NCI-H2227 treated with DMSO at 0.1 percent for 48 hours (cell line): Measurements from ENCODE around the gene OGFR.

Experiments
- DNase-seq: peaks from one replicate; lab custom pipeline; 2025; lab: John Stamatoyannopoulos, UW

OGFR gene

DNA sequence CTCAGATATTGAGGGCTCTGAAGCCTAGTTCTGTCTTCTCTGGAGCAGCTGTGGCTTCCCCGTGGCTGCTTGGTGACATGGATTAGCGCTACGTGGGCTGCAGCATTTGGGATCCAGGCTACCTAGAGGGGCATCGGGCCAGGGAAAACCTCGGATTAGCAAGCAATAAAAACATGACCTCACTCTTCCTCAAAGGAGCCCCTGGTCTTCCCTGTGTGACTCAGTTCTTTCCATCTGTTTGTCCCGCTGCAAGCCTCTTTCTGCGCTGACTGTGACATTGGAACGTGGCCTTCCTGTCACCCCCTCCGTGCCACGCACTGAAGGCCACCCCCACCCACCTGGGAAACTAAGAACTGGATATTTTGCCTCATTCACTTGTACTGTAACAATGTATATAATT, 4.8 kb upstream of the OGFR start:
- DNase-seq, result no peak

DNA sequence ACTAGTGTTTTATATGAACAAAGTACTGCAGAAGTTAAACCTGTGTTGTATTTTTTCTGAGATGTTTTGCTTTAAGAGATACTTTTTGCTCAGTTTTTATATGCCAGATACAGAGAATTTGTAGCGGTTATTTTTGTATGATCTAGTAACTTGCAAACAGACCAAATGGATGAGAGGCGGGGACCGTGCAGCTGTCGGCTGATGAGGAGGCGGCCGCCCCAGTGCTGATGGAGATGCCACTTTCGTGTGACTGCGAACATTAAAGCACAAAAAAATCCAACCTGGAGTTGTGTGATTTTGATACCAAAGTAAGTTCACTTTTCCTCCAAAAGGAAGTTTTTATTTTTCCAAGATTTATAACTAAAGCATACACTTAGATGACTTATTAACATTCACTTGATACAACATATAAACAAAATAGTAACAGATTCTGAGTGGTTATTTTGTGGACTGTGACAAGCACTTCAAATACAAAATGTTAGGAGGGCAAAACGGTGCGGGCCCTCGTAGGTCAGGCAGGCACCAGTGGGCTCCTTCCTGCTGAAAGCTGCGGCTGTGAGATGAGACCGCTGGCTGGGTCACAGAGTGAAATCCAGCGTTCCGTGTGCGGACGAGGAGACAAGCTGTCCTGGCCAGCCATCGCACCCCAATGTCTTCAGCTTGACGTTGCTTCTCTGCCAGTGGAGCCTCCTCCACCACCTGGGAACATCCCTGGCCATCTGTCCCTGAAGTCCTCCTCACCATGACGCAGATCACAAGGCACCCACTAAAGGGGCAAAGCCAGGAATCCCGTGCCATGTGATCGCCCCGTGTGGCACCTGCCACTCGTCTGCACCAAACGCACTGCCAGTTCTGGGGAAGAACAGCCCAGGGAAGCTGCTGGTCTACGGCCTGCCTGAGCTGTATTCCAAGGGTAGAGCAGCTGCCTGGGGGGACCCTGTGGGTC, 4.0 kb upstream of the OGFR start:
- no peak for DNase-seq

DNA sequence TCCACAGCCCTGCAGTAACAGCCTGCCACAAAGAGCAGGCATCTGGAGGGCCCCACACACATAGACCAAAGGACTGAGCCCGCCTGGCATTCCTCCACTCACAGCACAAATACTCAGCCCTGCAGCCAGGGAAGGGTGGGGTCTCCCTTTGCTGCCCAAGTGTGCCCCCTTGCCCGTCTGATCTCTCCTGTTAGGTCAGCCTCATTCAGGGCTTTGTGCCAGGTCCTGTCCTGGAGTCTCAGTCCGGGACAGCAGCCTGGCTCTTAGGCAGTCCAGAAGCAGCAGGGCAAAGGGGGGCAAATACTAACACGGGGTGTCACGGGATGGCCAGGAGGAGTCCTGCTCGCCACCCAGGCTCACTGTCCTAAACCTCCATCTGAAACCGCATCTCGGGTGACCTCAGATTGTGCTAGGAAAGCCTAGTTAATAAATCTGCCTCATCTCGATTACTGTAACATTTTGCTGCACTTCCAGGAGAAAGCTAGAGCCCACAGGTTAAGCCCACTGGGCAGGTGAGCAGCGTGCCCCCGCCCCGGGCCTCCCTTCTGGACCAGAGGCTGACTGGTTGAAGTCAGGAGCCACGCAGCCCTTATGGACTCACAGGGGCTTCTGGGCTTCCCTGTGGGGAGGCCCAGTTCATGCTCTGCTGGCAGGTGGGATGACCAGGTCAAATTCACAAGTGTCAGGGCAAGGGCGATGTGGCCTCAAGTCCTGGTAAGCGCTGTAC, 3.2 kb upstream of the OGFR start:
- no peak for DNase-seq

DNA sequence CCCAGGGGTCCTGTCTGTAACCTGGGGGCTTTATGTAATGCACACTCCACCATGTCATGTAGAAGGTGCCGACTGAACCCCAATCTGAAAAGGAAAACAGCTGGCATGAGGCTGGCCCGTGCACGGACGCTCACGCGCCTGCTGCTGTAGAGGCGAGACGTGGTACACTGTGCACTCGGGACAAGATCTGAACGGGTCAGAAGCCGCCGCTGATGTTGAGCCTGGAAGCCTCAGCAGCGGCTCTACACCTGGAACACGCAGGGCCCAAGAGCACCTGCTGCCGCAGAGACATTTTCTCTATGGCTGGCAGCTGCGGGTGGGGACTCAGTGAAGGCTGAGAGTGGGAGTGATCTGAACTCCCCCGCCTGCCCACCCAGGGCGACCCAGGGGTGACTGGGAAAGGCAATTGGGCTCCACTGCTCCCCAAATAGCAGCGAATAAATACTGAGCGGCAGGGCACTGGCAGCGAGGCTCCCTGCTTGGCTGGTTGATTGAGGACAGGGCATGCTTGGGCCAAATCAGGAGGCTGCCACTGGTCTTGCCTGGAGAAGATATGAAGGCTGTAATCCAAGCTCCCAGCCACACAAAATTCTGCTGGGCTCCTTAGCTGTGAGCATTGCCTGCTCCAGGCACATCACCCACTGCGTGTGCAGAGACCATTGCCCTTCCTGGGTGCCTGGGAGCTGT, 2.5 kb upstream of the OGFR start:
- DNase-seq, result no peak

DNA sequence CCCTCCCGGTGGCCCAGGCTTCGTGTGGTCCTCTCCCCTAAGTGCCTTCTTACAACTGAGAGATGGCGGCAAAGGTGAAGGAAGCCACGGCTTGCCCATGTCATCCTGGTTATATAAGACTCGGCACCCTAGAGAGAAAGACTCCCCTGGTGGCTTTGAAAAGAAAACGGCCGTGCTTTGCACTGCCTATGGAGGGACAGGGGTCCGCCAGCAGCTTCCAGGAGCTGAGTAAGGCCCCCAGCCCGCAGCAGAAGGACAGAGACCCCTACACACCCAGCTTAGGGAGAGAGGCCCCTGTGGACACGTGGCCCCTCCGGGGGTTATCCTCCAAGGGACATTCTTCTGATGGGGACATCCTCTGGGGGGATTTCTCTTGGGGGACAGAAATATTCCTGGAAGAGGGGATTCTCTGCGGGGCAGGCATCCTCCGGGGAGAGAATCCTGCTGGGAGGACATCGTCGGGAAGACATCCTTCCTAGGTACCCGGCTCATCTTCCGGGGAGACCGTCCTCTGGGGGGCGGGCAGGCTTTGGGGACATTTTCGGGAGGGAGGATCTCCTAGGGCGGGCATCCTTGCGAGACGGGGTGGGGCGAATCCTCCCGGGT, 511 bp upstream of the OGFR start:
- DNase-seq, result no peak

DNA sequence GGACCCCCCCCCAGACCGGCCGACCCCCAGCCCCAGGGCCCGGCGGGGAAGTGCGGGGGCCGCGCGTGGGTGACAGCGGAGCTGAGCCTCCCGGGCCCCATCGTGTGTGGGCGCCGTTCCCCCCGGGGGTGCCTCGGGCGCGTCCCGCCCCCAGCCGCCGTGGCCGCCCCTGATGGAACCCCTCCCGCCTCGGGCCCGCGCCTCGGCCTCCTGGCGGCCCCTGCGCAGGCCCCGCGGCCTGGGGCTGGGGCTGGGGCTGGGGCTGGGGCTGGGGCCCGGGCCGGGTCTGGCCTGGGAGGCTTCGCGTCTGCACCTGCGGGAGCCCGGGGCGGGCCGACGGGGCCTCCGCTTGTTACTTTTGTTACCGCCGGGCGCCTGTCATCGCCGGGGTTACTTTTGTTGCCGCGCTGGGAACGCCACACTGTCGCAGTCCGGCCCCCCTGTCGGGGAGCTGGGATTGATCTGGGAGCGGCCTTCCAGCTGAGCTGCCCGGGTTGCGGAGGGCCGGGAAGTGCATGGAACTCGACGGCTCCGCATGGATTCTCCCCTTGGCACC, 598 bp downstream of the OGFR start:
- DNase-seq, result no peak

DNA sequence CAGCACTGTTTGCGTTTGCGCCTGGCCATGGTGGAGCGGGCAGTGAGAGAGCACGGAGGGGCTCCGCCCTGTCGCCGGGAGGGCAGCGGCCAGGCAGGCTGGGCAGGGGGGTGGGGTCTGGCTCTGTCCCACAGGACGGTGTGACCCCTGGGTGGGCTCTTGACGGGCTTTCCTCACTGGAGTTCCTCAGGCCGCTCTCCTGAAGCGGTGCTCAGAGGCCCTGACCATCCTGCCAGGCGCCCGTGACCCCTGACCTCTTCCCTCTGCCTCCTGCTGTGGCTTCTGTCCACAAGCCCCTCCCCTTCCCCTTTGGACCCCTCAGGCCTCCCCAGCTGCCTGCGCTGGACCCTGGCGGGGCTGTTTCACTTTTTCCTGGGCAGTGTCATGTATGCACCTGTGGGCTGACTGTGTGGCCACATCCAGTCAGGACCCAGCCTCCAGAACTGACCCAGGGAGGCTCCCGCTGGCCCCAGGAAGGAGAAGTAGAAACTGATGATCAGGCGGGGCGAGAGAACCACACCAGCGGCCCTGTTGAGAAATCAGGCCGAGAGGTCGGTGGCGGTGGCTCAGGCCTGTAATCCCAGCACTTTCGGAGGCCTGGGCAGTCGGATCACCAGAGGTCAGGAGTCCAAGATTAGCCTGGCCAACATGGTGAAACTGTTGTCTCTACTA, 1.2 kb downstream of the OGFR start:
- no peak for DNase-seq

DNA sequence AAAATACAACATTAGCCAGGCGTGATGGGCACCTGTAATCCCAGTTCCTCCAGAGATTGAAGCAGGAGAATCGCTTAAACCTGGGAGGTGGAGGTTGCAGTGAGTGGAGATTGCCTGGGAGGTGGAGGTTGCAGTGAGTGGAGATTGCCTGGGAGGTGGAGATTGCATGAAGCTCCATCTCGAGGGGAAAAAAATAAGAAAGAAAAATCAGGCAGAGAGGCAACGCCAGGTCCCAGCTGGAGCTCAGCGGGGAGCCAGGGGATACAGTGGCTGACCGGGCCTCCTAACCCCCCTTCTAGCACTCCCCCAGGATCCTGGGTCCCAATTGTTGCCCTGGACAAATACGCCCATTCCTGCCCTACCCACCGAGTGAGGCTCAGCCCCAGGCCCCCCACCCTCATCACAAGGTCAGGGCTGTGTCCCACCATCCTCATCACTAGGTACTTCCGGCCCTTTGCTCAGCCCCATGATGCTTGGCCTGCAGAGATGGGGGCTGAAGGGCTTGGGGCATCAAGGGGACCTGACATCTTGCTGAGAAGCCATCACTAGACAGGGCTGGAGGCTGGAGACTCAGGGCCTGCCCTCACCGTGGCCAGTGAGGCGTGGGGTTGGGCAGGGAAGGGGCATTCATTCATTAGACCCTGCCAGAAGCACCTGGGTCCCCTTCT, 1.9 kb downstream of the OGFR start:
- DNase-seq, result no peak

DNA sequence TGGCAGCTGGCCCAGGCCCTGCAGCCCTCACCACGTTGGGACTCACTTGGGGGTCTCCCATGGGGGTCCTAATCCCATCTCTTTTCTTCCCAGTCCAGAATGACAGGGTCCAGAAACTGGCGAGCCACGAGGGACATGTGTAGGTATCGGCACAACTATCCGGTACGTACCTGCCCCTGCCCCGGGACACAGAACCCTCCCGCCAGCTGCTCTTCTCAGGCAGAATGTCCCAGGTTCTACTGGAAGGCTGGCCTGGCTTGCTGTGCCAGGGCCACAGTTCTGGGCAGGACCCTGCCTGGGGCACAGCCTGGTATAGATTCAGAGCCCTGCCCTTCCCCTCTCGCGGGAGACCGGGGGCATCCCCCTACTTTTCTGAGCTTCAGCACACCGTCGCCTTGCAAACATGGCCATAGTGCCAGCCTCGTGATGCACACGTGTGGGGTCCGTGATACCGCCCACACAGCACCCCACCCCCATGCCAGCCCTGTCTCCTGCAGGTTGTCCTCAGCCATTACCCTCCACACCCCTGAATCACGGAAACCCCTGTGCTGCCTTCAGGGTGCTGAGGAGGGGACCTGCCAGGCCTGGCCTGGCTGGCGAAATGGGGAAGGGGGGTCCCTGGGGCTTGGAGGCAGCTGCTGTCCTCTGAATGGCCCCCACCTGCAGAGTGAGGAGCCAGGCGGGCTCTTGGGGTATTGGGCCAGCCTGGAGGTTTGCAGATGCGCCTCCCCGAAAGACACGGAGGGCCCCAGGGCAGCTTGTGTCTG, 3.0 kb downstream of the OGFR start:
- DNase-seq, result no peak

DNA sequence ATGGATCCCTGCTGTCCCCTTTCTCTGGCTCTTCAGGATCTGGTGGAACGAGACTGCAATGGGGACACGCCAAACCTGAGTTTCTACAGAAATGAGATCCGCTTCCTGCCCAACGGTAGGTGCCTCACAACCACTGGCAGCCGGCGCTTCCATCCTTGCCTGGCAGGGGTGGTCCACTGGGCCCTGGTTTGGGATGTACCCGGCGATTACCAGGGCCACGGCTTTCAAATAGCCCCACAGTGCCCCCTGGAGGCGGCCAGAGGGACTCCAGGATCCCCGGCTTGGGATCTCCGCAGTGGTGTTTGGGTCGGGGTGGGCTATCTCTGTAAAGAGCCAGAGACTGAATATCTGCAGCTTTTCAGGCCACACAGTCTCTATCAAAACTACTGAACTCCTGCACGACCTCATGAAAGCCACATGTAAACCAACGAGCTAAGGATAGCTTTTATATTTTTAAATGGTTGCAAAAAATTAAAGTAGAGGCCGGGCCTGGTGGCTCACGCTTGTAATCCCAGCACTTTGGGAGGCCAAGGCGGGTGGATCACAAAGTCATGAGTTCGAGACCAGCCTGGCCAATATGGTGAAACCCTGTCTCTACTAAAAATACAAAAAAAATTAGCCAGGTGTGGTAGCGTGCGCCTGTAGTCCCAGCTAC, 3.7 kb downstream of the OGFR start:
- DNase-seq, result peak; percentile 21

DNA sequence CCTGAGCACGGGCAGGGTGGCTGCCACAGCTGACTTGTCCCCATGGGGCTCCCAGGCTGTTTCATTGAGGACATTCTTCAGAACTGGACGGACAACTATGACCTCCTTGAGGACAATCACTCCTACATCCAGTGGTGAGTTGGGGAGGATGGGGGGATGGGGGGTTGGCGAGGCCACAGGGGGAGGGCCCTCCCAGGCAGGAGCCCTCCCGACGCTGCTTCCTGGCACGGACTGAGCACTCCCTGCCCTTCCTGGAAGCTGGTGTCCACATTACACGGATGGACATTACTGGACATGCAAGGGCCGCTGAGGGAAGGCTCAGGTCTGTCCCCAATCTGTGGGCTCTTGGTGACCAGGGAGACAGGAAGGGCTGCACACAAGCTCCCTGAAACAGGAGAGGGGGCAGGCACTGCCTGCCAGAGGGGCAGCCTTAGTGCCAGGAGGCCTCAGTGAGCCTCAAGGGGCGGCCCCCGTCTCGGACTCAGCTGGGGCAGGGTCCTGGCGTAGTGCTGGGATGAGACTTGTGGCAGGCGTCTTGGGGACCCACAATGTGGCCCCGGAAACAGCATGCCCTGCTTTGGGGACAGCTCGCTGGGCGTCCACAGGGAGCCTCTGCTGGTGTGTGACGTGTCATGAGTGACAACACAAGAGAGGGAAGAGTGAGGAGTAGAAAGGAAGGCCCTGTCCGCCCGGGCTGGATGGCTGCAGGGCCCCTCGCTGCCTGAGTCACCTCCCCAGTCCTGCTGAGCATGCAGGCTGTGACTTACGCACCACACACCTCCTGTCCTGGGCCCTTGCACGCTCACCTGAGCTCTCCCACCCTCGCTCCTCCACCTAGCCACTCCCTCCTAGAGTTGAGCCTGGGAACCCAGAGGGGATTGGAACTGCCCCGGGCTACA, 5.1 kb downstream of the OGFR start:
- DNase-seq, result no peak

DNA sequence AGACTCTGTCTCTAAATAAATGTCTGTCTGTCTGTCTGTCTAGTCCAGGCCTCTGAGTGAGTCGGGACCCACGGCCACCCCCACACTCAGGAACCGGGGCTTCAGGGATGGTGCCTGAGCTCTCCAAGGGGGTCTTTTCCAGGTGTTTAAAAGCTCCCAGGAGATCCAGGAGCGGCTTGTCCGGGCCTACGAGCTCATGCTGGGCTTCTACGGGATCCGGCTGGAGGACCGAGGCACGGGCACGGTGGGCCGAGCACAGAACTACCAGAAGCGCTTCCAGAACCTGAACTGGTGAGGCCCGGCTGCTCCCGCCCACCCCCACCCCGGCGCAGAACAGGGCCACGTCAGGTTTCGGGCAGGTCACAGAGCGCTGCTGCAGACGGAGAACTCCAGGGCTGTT, 6.7 kb downstream of the OGFR start:
- DNase-seq, result no peak

DNA sequence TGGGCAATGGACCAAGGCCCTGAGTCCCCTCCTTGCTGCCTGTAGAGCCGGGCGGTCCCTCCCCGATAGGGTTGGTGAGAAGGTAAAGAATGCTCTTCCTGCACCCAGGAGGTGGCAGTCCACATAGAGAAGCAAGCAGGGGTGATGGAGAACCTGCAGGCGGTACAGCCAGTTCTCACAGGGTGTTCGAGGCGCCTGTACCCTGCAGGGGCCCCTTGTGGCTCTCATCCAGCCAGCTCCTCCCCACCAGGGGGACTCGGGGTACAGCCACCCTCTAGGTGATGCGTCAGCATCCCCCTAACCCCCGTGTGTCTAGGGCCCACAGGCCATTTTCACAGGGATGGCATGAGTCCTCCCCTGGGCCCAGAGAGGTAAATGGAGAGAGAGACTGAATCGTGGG, 7.1 kb downstream of the OGFR start:
- DNase-seq, result no peak

DNA sequence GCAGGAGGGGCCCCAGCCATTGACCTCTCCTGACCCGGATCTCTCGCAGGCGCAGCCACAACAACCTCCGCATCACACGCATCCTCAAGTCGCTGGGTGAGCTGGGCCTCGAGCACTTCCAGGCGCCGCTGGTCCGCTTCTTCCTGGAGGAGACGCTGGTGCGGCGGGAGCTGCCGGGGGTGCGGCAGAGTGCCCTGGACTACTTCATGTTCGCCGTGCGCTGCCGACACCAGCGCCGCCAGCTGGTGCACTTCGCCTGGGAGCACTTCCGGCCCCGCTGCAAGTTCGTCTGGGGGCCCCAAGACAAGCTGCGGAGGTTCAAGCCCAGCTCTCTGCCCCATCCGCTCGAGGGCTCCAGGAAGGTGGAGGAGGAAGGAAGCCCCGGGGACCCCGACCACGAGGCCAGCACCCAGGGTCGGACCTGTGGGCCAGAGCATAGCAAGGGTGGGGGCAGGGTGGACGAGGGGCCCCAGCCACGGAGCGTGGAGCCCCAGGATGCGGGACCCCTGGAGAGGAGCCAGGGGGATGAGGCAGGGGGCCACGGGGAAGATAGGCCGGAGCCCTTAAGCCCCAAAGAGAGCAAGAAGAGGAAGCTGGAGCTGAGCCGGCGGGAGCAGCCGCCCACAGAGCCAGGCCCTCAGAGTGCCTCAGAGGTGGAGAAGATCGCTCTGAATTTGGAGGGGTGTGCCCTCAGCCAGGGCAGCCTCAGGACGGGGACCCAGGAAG, 7.7 kb downstream of the OGFR start:
- no peak for DNase-seq

DNA sequence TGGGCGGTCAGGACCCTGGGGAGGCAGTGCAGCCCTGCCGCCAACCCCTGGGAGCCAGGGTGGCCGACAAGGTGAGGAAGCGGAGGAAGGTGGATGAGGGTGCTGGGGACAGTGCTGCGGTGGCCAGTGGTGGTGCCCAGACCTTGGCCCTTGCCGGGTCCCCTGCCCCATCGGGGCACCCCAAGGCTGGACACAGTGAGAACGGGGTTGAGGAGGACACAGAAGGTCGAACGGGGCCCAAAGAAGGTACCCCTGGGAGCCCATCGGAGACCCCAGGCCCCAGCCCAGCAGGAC, 8.2 kb downstream of the OGFR start:
- DNase-seq, result no peak

DNA sequence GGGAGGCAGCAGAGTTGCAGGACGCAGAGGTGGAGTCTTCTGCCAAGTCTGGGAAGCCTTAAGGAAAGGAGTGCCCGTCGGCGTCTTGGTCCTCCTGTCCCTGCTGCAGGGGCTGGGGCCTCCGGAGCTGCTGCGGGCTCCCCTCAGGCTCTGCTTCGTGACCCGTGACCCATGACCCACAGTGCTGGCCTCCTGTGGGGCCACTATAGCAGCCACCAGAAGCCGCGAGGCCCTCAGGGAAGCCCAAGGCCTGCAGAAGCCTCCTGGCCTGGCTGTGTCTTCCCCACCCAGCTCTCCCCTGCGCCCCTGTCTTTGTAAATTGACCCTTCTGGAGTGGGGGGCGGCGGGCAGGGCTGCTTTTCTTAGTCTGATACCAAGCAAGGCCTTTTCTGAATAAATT, 9.0 kb downstream of the OGFR start:
- DNase-seq, result no peak

DNA sequence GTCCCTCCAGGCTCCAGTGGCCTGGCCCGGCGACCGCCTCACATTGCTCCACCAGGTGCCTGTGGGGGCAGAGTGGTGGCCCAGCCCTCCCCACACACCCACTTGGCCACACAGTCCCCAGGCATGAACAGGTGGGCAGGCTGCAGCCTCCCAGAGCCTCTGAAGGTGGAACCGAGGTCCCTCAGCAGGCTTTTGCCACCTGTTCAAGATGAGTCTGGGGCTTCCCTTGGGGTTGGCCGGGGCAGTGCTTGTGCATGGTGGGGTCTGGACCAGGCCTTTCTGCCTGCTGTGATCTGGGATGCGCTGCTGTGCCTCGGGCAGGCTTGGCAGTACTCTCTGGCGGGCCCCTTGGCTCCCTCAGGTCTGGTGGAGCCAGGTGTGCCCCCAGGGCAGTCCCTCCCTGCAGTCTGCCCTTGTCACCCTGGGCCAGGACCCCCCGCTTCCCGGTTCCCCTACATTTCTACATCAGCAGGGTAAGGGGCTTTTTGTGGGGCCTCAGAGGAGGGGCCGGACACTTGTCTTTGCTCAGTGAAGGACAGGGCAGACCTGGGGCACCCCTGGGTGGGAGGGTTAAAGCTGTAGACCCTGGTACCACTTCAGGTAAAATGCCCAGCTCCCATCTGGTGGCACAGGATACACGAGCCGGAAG, 9.5 kb downstream of the OGFR start:
- no peak for DNase-seq

DNA sequence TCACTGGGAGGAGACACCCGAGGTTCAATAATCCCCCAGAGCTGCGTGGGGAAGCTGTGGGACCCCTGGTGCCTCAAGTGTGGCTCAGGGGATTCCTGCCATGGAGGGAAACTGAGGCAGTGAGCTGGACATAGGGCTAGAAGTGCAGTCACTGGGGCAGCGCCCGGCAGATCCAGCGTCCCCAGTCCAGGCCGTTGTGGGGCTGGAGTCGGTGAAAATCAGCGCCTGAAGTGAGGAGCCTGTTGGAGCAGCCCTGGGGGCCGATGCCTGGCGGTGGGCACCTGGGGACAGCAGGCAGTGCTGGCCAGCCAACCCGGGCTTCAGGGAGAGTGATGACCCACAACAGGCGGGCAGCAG, 10.1 kb downstream of the OGFR start:
- no peak for DNase-seq
